SU-DHL-6 (cell line): ENCODE results near the gene HSPA1B.
"Not testable (repeated sequence)": the region's sequence is repeated elsewhere in the genome, so short reads cannot be mapped to it uniquely, and the experiment has no call there.

ENCODE experiments used
- H2AFZ ChIP-seq: fragments of 200-600 bp; sonication (generic); 2 replicates; pipeline ENCODE4 v1.6.1; 2014; ENCODE audit warnings: low read depth, mild to moderate bottlenecking, moderate library complexity, mixed read lengths, antibody characterized with exemption, low read length; ENCODE audit not compliant: severe bottlenecking
- H3F3A ChIP-seq: fragments of 200-600 bp; shearing (Covaris generic); 2 replicates; pipeline ENCODE4 v1.6.0; 2016; ENCODE audit warnings: antibody characterized with exemption, mild to moderate bottlenecking; ENCODE audit not compliant: insufficient read depth
- H3K27ac ChIP-seq: fragments of 200-600 bp; sonication (generic); 2 replicates; pipeline ENCODE4 v1.5.1; 2016; ENCODE audit warnings: low read depth, mild to moderate bottlenecking, low read length, moderate library complexity, mixed read lengths
- H3K27me3 ChIP-seq: fragments of 200-600 bp; sonication (generic), shearing (Covaris generic); 2 replicates; pipeline ENCODE4 v1.6.0; 2014; ENCODE audit warnings: mild to moderate bottlenecking, low read length
- H3K36me3 ChIP-seq: fragments of 200-600 bp; sonication (generic); 2 replicates; pipeline ENCODE4 v1.6.1; 2014; ENCODE audit warnings: mild to moderate bottlenecking, low read length, mixed read lengths
- H3K4me2 ChIP-seq: fragments of 300-600, 200-600 bp; shearing (Covaris generic), sonication (generic); 2 replicates; pipeline ENCODE4 v1.6.0; 2014; ENCODE audit warnings: low read length, low read depth, mild to moderate bottlenecking; ENCODE audit not compliant: poor library complexity, severe bottlenecking
- H3K4me3 ChIP-seq: fragments of 200-600 bp; sonication (generic); 2 replicates; pipeline ENCODE4 v1.5.1; 2014; ENCODE audit warnings: antibody characterized with exemption, low read length, mild to moderate bottlenecking, mixed read lengths; ENCODE audit not compliant: insufficient read depth, poor library complexity, severe bottlenecking
- H3K79me2 ChIP-seq: fragments of 200-600 bp; sonication (generic); 2 replicates; pipeline ENCODE4 v1.6.1; 2014; ENCODE audit warnings: mild to moderate bottlenecking, low read length, moderate library complexity; ENCODE audit not compliant: insufficient read depth
- H3K9ac ChIP-seq: fragments of 200-600 bp; sonication (generic); 2 replicates; pipeline ENCODE4 v1.7.0; 2014; ENCODE audit warnings: mild to moderate bottlenecking, low read length
- H3K9me2 ChIP-seq: fragments of 200-600 bp; sonication (generic); replicated peaks from 2 replicates; pipeline ENCODE4 v1.6.1; 2014; ENCODE audit warnings: low read length; ENCODE audit not compliant: insufficient read depth
- H3K9me3 ChIP-seq: fragments of 200-600 bp; sonication (generic); 2 replicates; pipeline ENCODE4 v1.6.1; 2014; ENCODE audit warnings: low read length, mixed read lengths; ENCODE audit not compliant: insufficient read depth
- H4K20me1 ChIP-seq: fragments of 200-600 bp; sonication (generic); 2 replicates; pipeline ENCODE4 v1.6.1; 2014; ENCODE audit warnings: low read depth, mild to moderate bottlenecking, antibody characterized with exemption, low read length, moderate library complexity, mixed read lengths
- CTCF ChIP-seq: fragments of 200-600 bp; sonication (generic); IDR thresholded peaks from one replicate; pipeline ENCODE4 v1.5.1; 2017; ENCODE audit warnings: antibody characterized with exemption, mild to moderate bottlenecking, low read length, moderate library complexity; ENCODE audit not compliant: insufficient read depth, poor library complexity, severe bottlenecking
- EZH2phosphoT487 ChIP-seq: fragments of 200-600 bp; sonication (generic), shearing (Covaris generic); conservative IDR thresholded peaks from 2 replicates; pipeline ENCODE4 v1.6.1; 2018; ENCODE audit warnings: mild to moderate bottlenecking, antibody characterized with exemption, low read length, moderate library complexity, mixed read lengths

The HSPA1B gene

DNA sequence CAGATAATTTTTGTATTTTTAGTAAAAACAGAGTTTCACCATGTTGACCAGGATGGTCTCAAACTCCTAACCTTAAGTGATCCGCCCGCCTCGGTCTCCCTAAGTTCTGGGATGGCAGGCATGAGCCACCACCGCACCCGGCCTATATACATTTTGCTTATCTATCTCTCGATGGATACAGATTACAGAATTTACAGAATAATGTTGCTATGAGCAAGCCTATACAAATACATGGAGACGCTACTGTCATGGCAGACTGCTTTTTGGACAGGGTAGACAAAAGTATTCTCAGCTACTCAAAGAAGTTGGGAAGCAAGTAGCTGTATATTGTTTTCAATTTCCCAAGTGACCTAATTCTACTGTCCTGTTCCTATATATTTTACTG, 14.1 kb upstream of the HSPA1B start:
- H3K27ac ChIP-seq = no peak overlapping the region
- no peaks in the 10 kb centered on the region for H3K36me3 ChIP-seq
- H3F3A ChIP-seq = 0 out of 2 replicates have a peak, but pooled peaks cover 2% of the 10 kb centered on the region
- no peak overlapping the region for H3K9ac ChIP-seq
- H3K9me2 ChIP-seq = no peaks in the 10 kb centered on the region
- H2AFZ ChIP-seq = no peak overlapping the region
- no peaks in the 10 kb centered on the region for H3K27me3 ChIP-seq
- H4K20me1 ChIP-seq = no peaks in the 10 kb centered on the region
- H3K9me3 ChIP-seq = no peaks in the 10 kb centered on the region
- H3K4me3 ChIP-seq = no peak overlapping the region
- H3K4me2 ChIP-seq = no peak overlapping the region
- no peaks in the 10 kb centered on the region for H3K79me2 ChIP-seq
- no peak for TF ChIP-seq CTCF
- no peak for TF ChIP-seq EZH2phosphoT487

- H2AFZ ChIP-seq = no peak overlapping the region
- no peak overlapping the region for H3K4me2 ChIP-seq
- H3K9ac ChIP-seq = no peak overlapping the region
Measured at GRCh38 chr6:31814677-31815024, 12.9 kb upstream of the HSPA1B start.

GRCh38 chr6:31815025-31815838, 12.3 kb upstream of the HSPA1B start, which contains the start of the genes HSPA1A and HSPA1L:
Gene HSPA1A (plus strand): TSS chr6:31815543. CDS start chr6:31815757, 214 bp downstream.
Gene HSPA1L (minus strand): TSS chr6:31815283. CDS start chr6:31811972, 3,311 bp downstream.
- Histone ChIP-seq H3K9me3 (no peaks in the 10 kb centered on the region), H3K27me3 (no peaks in the 10 kb centered on the region), H4K20me1 (no peaks in the 10 kb centered on the region), H3K9me2 (no peaks in the 10 kb centered on the region), H3F3A (no peaks in the 10 kb centered on the region), H2AFZ (no peak within 1 kb of the TSS), H3K79me2 (no peaks in the 10 kb centered on the region), H3K4me2 (no peak within 1 kb of the TSS), H3K9ac (no peak within 1 kb of the TSS), H3K36me3 (no peaks in the 10 kb centered on the region), H3K4me3 (no peak within 1 kb of the TSS), H3K27ac (no peak within 1 kb of the TSS)
- TF ChIP-seq EZH2phosphoT487 (no peak), CTCF (no peak)

More at GRCh38 chr6:31814677-31815024, 12.9 kb upstream of the HSPA1B start:
- Histone ChIP-seq H3K4me3 (no peak overlapping the region), H3K27me3 (no peaks in the 10 kb centered on the region), H3K27ac (no peak overlapping the region), H3K79me2 (no peaks in the 10 kb centered on the region), H3K9me3 (no peaks in the 10 kb centered on the region), H3K9me2 (no peaks in the 10 kb centered on the region), H3F3A (0 out of 2 replicates have a peak, but pooled peaks cover under 1% of the 10 kb centered on the region), H3K36me3 (no peaks in the 10 kb centered on the region), H4K20me1 (no peaks in the 10 kb centered on the region)
- TF ChIP-seq EZH2phosphoT487 (no peak), CTCF (no peak)

- H3K27ac ChIP-seq, H3K9me2 ChIP-seq, H3K9me3 ChIP-seq, H3F3A ChIP-seq, H3K79me2 ChIP-seq, H3K36me3 ChIP-seq, H3K27me3 ChIP-seq, H3K9ac ChIP-seq, H3K4me3 ChIP-seq, H2AFZ ChIP-seq, H4K20me1 ChIP-seq: not testable (repeated sequence)
- peak overlapping the region; percentile 25 for H3K4me2 ChIP-seq
Measured at GRCh38 chr6:31817133-31817928, 10.2 kb upstream of the HSPA1B start.

GRCh38 chr6:31817929-31818511, 9.5 kb upstream of the HSPA1B start:
- H3K79me2 ChIP-seq, H3K9ac ChIP-seq, H3K4me3 ChIP-seq, H3K27ac ChIP-seq, H2AFZ ChIP-seq, H3K36me3 ChIP-seq, H3K27me3 ChIP-seq, H3K4me2 ChIP-seq, H3F3A ChIP-seq, H3K9me3 ChIP-seq, H3K9me2 ChIP-seq, H4K20me1 ChIP-seq: not testable (repeated sequence)
